BLaER1 treated with 17β-estradiol and CSF1 and Interleukin-3, amounts not matched to agents 10 nM and 100 nM (cell line): ENCODE data around the gene BANP.
A peak's percentile ranks its signal among the peaks of the same experiment; 100 is the strongest.
"Not testable (repeated sequence)": the region's sequence is repeated elsewhere in the genome, so short reads cannot be mapped to it uniquely, and the experiment has no call there.

Experiments used
- H3K27ac ChIP-seq, 11 experiments: shearing (Covaris generic); formaldehyde crosslinking; 2 replicates each; pipeline ENCODE4 v1.8.1; 2022
- H3K27me3 ChIP-seq, 11 experiments: shearing (Covaris generic); formaldehyde crosslinking; 2 replicates each; pipeline ENCODE4 v1.8.1; 2022
- H3K36me3 ChIP-seq, 11 experiments: shearing (Covaris generic); formaldehyde crosslinking; 2 replicates each; pipeline ENCODE4 v1.8.1; 2022
- H3K4me1 ChIP-seq, 10 experiments: shearing (Covaris generic); formaldehyde crosslinking; 2 replicates each; pipeline ENCODE4 v1.8.1; 2022
- H3K4me2 ChIP-seq, 11 experiments: shearing (Covaris generic); formaldehyde crosslinking; 2 replicates each; pipeline ENCODE4 v1.8.1; 2022
- H3K4me3 ChIP-seq, 10 experiments: shearing (Covaris generic); formaldehyde crosslinking; 2 replicates each; pipeline ENCODE4 v1.8.1; 2022
- H3K9ac ChIP-seq, 11 experiments: shearing (Covaris generic); formaldehyde crosslinking; 2 replicates each; pipeline ENCODE4 v1.8.1; 2022
- H3K9me3 ChIP-seq, 11 experiments: shearing (Covaris generic); formaldehyde crosslinking; replicated peaks in 1 of 11; 2 replicates each; pipeline ENCODE4 v1.8.1; 2022
- H4K20me1 ChIP-seq, 11 experiments: shearing (Covaris generic); formaldehyde crosslinking; 2 replicates each; pipeline ENCODE4 v1.8.1; 2022
- Cebpa-rat ChIP-seq, 11 experiments: shearing (Covaris generic); IDR thresholded peaks; 2 replicates each; pipeline ENCODE4 v1.8.1; 2022

The BANP gene

GRCh38 chr16:88023366-88023765, 72.1 kb downstream of the BANP start:
- H4K20me1 ChIP-seq: peaks cover 0 to 28% (median 0%) of the 10 kb centered on the region in 11 experiments; a peak in 3 of 22 replicates
- no peaks in the 10 kb centered on the region for H3K27me3 ChIP-seq
- H3K4me1 ChIP-seq: peaks cover 38 to 76% (median 63%) of the 10 kb centered on the region in 10 experiments
- peak overlapping the region in 10 of 11 experiments; percentile 41 to 89 (median 82); a peak in 19 of 22 replicates for H3K9ac ChIP-seq
- no peaks in the 10 kb centered on the region for H3K9me3 ChIP-seq
- H3K27ac ChIP-seq: peak overlapping the region in 10 of 11 experiments; percentile 83 to 99 (median 96); a peak in 19 of 22 replicates
- H3K4me3 ChIP-seq: no peak overlapping the region; a peak in 2 of 20 replicates
- TF ChIP-seq Cebpa-rat (IDR thresholded peaks at IDR 0.05): no peak
- H3K4me2 ChIP-seq: peak overlapping the region; percentile 79 to 94 (median 88)
- peaks cover 19 to 58% (median 44%) of the 10 kb centered on the region in 11 experiments; a peak in 21 of 22 replicates for H3K36me3 ChIP-seq

- Histone ChIP-seq H3K27ac (peak overlapping the region in 10 of 11 experiments; percentile 83 to 99 (median 96); a peak in 19 of 22 replicates), H3K4me1 (peaks cover 38 to 80% (median 66%) of the 10 kb centered on the region in 10 experiments), H3K27me3 (no peaks in the 10 kb centered on the region), H3K36me3 (peaks cover 19 to 56% (median 41%) of the 10 kb centered on the region in 11 experiments; a peak in 21 of 22 replicates), H3K4me2 (peak overlapping the region; percentile 79 to 94 (median 88)), H3K9me3 (no peaks in the 10 kb centered on the region), H4K20me1 (peaks cover 0 to 28% (median 0%) of the 10 kb centered on the region in 11 experiments; a peak in 3 of 22 replicates), H3K4me3 (no peak overlapping the region; a peak in 2 of 20 replicates), H3K9ac (peak overlapping the region in 10 of 11 experiments; percentile 22 to 89 (median 82); a peak in 19 of 22 replicates)
- TF ChIP-seq Cebpa-rat (IDR thresholded peaks at IDR 0.05): no peak
These were observed 72.6 kb downstream of the BANP start for GRCh38 chr16:88023786-88024185.

- peak overlapping the region; percentile 57 to 89 (median 81); a peak in 21 of 22 replicates for H3K9ac ChIP-seq
- peaks cover 0 to 28% (median 0%) of the 10 kb centered on the region in 11 experiments; a peak in 3 of 22 replicates for H4K20me1 ChIP-seq
- H3K9me3 ChIP-seq, H3K27me3 ChIP-seq: not testable (repeated sequence)
- H3K27ac ChIP-seq: peak overlapping the region; percentile 44 to 99 (median 95); a peak in 21 of 22 replicates
- peaks cover 19 to 52% (median 37%) of the 10 kb centered on the region in 11 experiments; a peak in 21 of 22 replicates for H3K36me3 ChIP-seq
- H3K4me3 ChIP-seq: peak overlapping the region in 3 of 10 experiments; percentile 19 to 42 (median 22); a peak in 4 of 20 replicates
- peak overlapping the region; percentile 79 to 94 (median 88) for H3K4me2 ChIP-seq
- peaks cover 38 to 88% (median 67%) of the 10 kb centered on the region in 10 experiments for H3K4me1 ChIP-seq
These were observed 73.4 kb downstream of the BANP start for GRCh38 chr16:88024491-88025085.

DNA sequence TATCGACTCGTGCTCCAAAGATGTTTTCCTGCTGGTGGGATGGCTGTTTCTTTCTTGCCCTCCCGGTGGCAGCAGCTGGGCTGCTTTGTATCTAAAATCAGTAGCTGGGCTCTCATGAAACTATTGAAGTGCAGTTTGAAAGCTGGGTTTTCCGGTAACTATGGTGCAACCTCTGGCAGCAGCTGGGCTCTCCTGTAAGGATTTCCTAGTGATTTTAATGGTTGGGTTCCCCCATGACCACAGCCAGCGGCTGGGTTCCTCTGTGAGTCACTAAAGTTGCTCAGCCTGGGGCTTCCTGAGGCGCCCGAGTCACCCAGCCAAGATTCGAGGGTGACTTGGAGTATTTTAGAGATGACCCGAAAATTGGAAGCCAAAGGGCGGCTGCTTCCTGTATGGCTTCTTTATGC, 73.9 kb downstream of the BANP start:
- H3K27ac ChIP-seq: peak overlapping the region; percentile 44 to 99 (median 95); a peak in 21 of 22 replicates
- peaks cover 19 to 50% (median 32%) of the 10 kb centered on the region in 11 experiments; a peak in 21 of 22 replicates for H3K36me3 ChIP-seq
- H3K9me3 ChIP-seq, H3K27me3 ChIP-seq: not testable (repeated sequence)
- peak overlapping the region; percentile 79 to 94 (median 88) for H3K4me2 ChIP-seq
- H3K9ac ChIP-seq: peak overlapping the region; percentile 57 to 89 (median 81); a peak in 21 of 22 replicates
- peaks cover 0 to 27% (median 0%) of the 10 kb centered on the region in 11 experiments; a peak in 3 of 22 replicates for H4K20me1 ChIP-seq
- peak; percentile 33 to 100 (median 98); a peak in 21 of 22 replicates for TF ChIP-seq Cebpa-rat (IDR thresholded peaks at IDR 0.05)
- peaks cover 38 to 93% (median 70%) of the 10 kb centered on the region in 10 experiments for H3K4me1 ChIP-seq
- H3K4me3 ChIP-seq: peak overlapping the region in 5 of 10 experiments; percentile 17 to 42 (median 22); a peak in 5 of 20 replicates

GRCh38 chr16:88025828-88026555, 74.8 kb downstream of the BANP start:
- H3K36me3 ChIP-seq: peaks cover 23 to 48% (median 28%) of the 10 kb centered on the region in 11 experiments; a peak in 21 of 22 replicates
- peak overlapping the region; percentile 79 to 93 (median 87) for H3K4me2 ChIP-seq
- peaks cover 0 to 24% (median 0%) of the 10 kb centered on the region in 11 experiments; a peak in 4 of 22 replicates for H4K20me1 ChIP-seq
- H3K4me3 ChIP-seq: peak overlapping the region in 5 of 10 experiments; percentile 5 to 36 (median 17); a peak in 5 of 20 replicates
- not testable (repeated sequence) for H3K27me3 ChIP-seq, H3K9me3 ChIP-seq
- peak overlapping the region in 10 of 11 experiments; percentile 83 to 99 (median 96); a peak in 20 of 22 replicates for H3K27ac ChIP-seq
- H3K9ac ChIP-seq: peak overlapping the region; percentile 34 to 89 (median 81); a peak in 20 of 22 replicates
- peaks cover 38 to 92% (median 70%) of the 10 kb centered on the region in 10 experiments for H3K4me1 ChIP-seq

DNA sequence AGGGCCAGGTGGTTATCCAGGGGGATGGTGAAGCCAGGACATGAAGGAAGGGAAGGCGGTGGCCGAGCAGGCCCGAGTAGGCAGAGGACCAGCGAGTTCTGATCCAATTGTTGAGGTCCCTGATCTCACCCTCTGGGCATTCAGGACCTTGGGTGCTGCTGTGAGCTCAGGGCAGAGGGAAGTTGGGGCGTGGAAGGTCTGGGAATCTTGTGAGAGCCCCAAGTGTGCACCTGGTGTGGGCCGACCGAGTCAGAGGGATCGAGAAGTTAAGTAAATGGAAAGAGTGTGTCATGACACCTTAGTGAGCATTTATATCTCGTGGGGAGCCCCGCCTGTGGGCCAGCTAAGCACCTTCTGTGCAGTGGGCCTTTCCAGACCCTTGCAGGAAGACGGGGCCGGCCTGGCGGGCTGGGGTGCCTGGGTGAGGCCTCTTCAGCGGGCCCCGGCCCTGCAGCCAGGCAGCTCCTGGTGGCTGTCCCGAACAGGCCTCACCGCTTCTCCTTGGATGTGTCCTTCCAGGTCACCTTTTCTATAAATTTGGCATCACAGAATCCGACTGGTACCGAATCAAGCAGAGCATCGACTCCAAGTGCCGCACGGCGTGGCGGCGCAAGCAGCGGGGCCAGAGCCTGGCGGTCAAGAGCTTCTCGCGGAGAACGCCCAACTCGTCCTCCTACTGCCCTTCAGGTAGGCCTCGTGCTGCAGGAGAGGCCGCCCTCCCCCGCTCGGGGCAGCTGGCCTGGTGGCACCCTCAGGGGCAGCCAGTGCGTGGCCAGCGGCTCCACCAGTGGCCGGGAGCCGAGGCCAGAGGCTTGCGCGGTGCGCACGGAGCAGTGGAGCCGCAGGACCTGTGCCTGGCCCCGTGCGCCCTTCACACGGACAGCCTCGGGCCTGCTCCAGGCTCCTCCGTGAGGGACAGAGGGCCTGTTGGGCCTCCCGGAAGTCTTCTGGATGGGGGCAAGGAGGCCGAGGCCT, 76.0 kb downstream of the BANP start:
- H4K20me1 ChIP-seq: peaks cover 0 to 17% (median 0%) of the 10 kb centered on the region in 11 experiments; a peak in 3 of 22 replicates
- H3K9ac ChIP-seq: peak overlapping the region in 9 of 11 experiments; percentile 76 to 89 (median 83); a peak in 18 of 22 replicates
- peak overlapping the region in 10 of 11 experiments; percentile 83 to 99 (median 96); a peak in 19 of 22 replicates for H3K27ac ChIP-seq
- no peak overlapping the region for H3K4me3 ChIP-seq
- H3K4me1 ChIP-seq: peaks cover 38 to 79% (median 63%) of the 10 kb centered on the region in 10 experiments
- H3K36me3 ChIP-seq: peaks cover 20 to 47% (median 24%) of the 10 kb centered on the region in 11 experiments; a peak in 21 of 22 replicates
- H3K9me3 ChIP-seq: no peaks in the 10 kb centered on the region
- no peak for TF ChIP-seq Cebpa-rat (IDR thresholded peaks at IDR 0.05)
- H3K4me2 ChIP-seq: peak overlapping the region in 9 of 11 experiments; percentile 81 to 93 (median 88); a peak in 17 of 22 replicates
- no peaks in the 10 kb centered on the region for H3K27me3 ChIP-seq

- H3K4me3 ChIP-seq, H3K27me3 ChIP-seq, H3K9me3 ChIP-seq: not testable (repeated sequence)
- peak overlapping the region in 6 of 11 experiments; percentile 81 to 93 (median 90); a peak in 11 of 22 replicates for H3K4me2 ChIP-seq
- peak overlapping the region in 9 of 11 experiments; percentile 92 to 99 (median 96); a peak in 18 of 22 replicates for H3K27ac ChIP-seq
- H3K9ac ChIP-seq: peak overlapping the region in 9 of 11 experiments; percentile 13 to 89 (median 80); a peak in 10 of 22 replicates
- peaks cover 0 to 10% (median 0%) of the 10 kb centered on the region in 11 experiments; a peak in 3 of 22 replicates for H4K20me1 ChIP-seq
- H3K36me3 ChIP-seq: peaks cover 14 to 46% (median 21%) of the 10 kb centered on the region in 11 experiments; a peak in 21 of 22 replicates
- peaks cover 29 to 75% (median 54%) of the 10 kb centered on the region in 10 experiments for H3K4me1 ChIP-seq
These were observed 77.1 kb downstream of the BANP start for GRCh38 chr16:88028177-88028930.
